ELR (cell line): ENCODE measurements around the gene STRIP1.
A peak's percentile ranks its signal among the peaks of the same experiment; 100 is the strongest.

Source experiments
- DNase-seq: peaks from one replicate; pipeline ENCODE4 v3.0.0-alpha.2; 2015; ENCODE audit warnings: low read depth

STRIP1 gene

GRCh38 chr1:110097507-110098221, 63.2 kb downstream of the STRIP1 start:
- DNase-seq = no peak

GRCh38 chr1:110098222-110099026, 64.0 kb downstream of the STRIP1 start:
- no peak for DNase-seq

GRCh38 chr1:110100335-110100734, 65.9 kb downstream of the STRIP1 start:
- DNase-seq = no peak

GRCh38 chr1:110102081-110102480, 67.7 kb downstream of the STRIP1 start:
- peak; percentile 64 for DNase-seq
